BLaER1 (cell line): ENCODE measurements around the gene MRPL41.
A peak's percentile ranks its signal among the peaks of the same experiment; 100 is the strongest.
"Not testable (repeated sequence)": the region's sequence is repeated elsewhere in the genome, so short reads cannot be mapped to it uniquely, and the experiment has no call there.

Experiments used
- H3K27ac ChIP-seq: shearing (Covaris generic); formaldehyde crosslinking; 2 replicates; pipeline ENCODE4 v1.8.1; 2022
- H3K27me3 ChIP-seq: shearing (Covaris generic); formaldehyde crosslinking; 2 replicates; pipeline ENCODE4 v1.8.1; 2022
- H3K36me3 ChIP-seq: shearing (Covaris generic); formaldehyde crosslinking; 2 replicates; pipeline ENCODE4 v1.8.1; 2022
- H3K4me1 ChIP-seq: shearing (Covaris generic); formaldehyde crosslinking; 2 replicates; pipeline ENCODE4 v1.8.1; 2022
- H3K4me2 ChIP-seq: shearing (Covaris generic); formaldehyde crosslinking; 2 replicates; pipeline ENCODE4 v1.8.1; 2022
- H3K4me3 ChIP-seq: shearing (Covaris generic); formaldehyde crosslinking; 2 replicates; pipeline ENCODE4 v1.8.1; 2022
- H3K9ac ChIP-seq: shearing (Covaris generic); formaldehyde crosslinking; 2 replicates; pipeline ENCODE4 v1.8.1; 2022
- H3K9me3 ChIP-seq: shearing (Covaris generic); formaldehyde crosslinking; 2 replicates; pipeline ENCODE4 v1.8.1; 2022
- H4K20me1 ChIP-seq: shearing (Covaris generic); formaldehyde crosslinking; 2 replicates; pipeline ENCODE4 v1.8.1; 2022
- Cebpa-rat ChIP-seq: shearing (Covaris generic); IDR thresholded peaks from 2 replicates; pipeline ENCODE4 v1.8.1; 2022

MRPL41 gene

DNA sequence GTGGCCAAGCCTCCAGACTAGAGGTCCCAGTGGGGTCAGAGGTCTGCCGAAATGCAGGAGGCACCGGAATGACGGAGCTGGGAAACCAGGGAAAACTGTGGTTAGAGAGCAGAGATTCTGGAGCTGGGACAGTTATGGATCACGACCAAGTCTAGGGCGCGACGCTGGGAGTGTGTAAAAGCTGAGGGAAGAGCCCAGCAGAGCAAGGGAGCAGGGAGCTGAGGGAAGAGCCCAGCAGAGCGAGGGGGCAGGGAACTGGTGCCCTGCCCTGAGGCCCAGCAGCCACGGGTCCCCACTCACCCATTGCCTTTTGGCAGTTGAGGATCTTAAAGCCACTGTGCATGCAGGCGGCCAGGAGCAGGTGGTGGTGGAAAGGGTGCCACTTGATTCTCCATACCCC, 12.5 kb downstream of the MRPL41 start:
- H3K27ac ChIP-seq, result peak overlapping the region; percentile 49; the same call in 1 of the 2 replicates
- 0 out of 2 replicates have a peak overlapping the region, but pooled peaks have one; percentile 6 for H3K9ac ChIP-seq
- no peaks in the 10 kb centered on the region for H3K27me3 ChIP-seq
- H3K4me2 ChIP-seq, result peak overlapping the region; percentile 59; the same call in 1 of the 2 replicates
- no peak overlapping the region for H3K4me3 ChIP-seq
- peaks cover 59% of the 10 kb centered on the region for H3K36me3 ChIP-seq
- peaks cover 21% of the 10 kb centered on the region for H3K4me1 ChIP-seq
- peaks cover 20% of the 10 kb centered on the region for H4K20me1 ChIP-seq
- no peak for TF ChIP-seq Cebpa-rat
- no peaks in the 10 kb centered on the region for H3K9me3 ChIP-seq

DNA sequence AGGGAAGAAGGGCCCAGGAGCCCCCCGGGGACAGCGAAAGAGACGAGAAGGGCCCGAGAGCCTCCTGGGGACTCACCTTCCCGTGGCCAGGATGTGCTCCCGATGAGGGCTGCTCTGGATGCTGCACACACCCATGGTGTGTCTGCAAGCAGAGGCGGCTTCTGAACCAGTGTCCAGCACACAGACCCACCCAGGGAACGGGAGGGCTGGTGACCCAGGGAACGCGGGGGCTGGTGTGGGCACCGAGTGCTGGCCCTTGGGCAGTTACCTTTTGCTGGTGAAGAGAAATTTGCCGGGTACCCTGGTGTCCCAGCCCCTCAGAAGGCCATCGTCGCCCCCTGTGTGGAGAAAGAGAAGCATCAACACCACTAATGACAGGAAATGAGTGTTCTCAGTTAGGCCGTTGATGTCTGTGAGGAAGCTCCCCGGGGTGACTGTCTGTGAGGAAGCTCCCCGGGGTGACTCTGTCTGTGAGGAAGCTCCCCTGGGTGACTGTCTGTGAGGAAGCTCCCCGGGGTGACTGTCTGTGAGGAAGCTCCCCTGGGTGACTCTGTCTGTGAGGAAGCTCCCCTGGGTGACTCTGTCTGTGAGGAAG, 13.2 kb downstream of the MRPL41 start:
- peaks cover 51% of the 10 kb centered on the region for H3K36me3 ChIP-seq
- peak overlapping the region; percentile 59 for H3K4me2 ChIP-seq
- H3K27ac ChIP-seq, result peak overlapping the region; percentile 49
- no peak for TF ChIP-seq Cebpa-rat
- H3K27me3 ChIP-seq, result no peaks in the 10 kb centered on the region
- no peaks in the 10 kb centered on the region for H3K9me3 ChIP-seq
- H3K9ac ChIP-seq, result no peak overlapping the region
- peaks cover 21% of the 10 kb centered on the region for H3K4me1 ChIP-seq
- no peak overlapping the region for H3K4me3 ChIP-seq
- peaks cover 20% of the 10 kb centered on the region for H4K20me1 ChIP-seq

DNA sequence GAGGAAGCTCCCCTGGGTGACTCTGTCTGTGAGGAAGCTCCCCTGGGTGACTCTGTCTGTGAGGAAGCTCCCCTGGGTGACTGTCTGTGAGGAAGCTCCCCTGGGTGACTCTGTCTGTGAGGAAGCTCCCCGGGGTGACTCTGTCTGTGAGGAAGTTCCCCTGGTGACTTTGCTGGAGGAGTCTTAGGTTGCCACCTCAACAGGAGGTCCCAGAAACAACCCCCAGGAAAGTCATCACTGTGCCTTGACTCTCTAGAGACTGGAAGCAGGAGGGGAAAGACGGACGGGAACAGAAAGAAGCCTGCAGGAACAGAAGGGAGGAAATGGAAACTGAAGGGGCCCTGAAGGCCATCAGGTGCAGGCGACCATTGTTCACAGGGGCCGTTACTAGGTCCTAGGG, 16.8 kb downstream of the MRPL41 start:
- H3K36me3 ChIP-seq, result peaks cover 49% of the 10 kb centered on the region
- H3K9me3 ChIP-seq, H3K27me3 ChIP-seq, H3K9ac ChIP-seq, H3K4me3 ChIP-seq: not testable (repeated sequence)
- peak overlapping the region; percentile 33 for H3K4me2 ChIP-seq
- peaks cover 32% of the 10 kb centered on the region for H4K20me1 ChIP-seq
- H3K4me1 ChIP-seq, result peaks cover 21% of the 10 kb centered on the region
- peak overlapping the region; percentile 48 for H3K27ac ChIP-seq

DNA sequence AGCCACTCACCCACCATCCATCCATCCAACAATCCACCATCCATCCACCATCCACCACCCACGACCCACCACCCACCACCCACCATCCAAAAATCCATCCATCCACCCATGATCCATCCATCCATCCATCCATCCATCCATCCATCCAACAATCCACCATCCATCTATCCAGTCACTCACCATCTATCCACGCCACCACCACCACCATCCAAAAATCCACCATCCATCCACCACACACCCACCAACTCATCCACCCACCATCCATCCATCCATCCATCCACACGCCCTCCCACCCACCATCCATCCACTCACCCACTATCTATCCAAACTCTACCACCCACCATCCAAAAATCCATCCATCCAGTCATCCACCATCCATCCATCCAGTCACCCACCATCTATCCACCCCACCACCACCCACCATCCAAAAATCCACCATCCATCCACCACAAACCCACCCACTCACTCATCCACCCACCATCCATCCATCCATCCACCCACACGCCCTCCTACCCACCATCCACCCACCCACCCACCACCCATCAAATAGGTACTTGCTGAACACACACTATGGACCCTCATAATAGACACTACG, 18.0 kb downstream of the MRPL41 start:
- Histone ChIP-seq H3K9ac (no peak overlapping the region), H3K4me1 (peaks cover 12% of the 10 kb centered on the region), H3K4me3 (no peak overlapping the region), H3K36me3 (peaks cover 49% of the 10 kb centered on the region), H4K20me1 (peaks cover 29% of the 10 kb centered on the region), H3K9me3 (no peaks in the 10 kb centered on the region), H3K4me2 (no peak overlapping the region), H3K27ac (no peak overlapping the region), H3K27me3 (no peaks in the 10 kb centered on the region)
- no peak for TF ChIP-seq Cebpa-rat

DNA sequence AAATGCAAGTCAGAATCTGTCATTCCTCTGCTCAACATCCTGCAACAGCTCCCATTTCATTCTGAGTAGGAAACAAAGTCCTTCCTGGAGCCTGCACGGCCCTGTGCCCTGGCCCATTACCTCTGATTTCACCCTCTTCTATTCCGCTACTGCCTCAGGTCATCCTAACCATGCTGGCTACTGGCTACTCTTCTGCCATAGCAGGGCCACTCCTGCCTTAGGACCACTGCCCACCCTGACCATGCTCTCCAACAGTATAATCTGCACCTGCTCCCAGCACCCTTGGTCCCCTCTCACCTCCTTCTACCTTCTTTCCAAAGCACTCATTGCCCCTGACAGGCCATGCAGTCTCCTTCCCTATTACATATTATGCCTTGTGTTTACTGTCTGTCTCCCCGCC, 18.9 kb downstream of the MRPL41 start:
- TF ChIP-seq Cebpa-rat, result no peak
- no peaks in the 10 kb centered on the region for H3K9me3 ChIP-seq
- no peaks in the 10 kb centered on the region for H3K27me3 ChIP-seq
- peaks cover 53% of the 10 kb centered on the region for H3K36me3 ChIP-seq
- H3K4me1 ChIP-seq, result peaks cover 16% of the 10 kb centered on the region
- no peak overlapping the region for H3K4me3 ChIP-seq
- H3K27ac ChIP-seq, result no peak overlapping the region
- no peak overlapping the region for H3K9ac ChIP-seq
- H3K4me2 ChIP-seq, result no peak overlapping the region
- H4K20me1 ChIP-seq, result peaks cover 34% of the 10 kb centered on the region

DNA sequence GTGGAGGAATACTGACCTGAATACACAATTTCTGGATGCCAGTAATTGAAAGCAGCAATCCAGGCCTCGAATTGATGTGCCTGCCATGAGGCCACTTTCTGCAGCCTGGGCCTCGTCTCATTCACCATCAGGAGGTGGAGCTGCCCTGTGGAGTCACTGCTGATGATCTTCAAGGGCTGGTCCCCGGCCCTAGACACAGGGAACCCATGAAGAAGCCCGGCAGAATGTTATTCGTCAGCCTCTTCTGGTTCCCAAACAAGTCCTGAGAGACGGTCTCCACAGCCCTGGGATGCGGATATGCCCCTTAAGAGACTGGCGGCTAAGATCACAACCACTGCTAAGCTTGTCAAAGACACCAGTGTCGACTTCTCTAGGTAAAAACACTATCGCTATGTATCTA, 22.5 kb downstream of the MRPL41 start:
- no peaks in the 10 kb centered on the region for H3K27me3 ChIP-seq
- no peak overlapping the region for H3K4me3 ChIP-seq
- no peaks in the 10 kb centered on the region for H3K9me3 ChIP-seq
- H4K20me1 ChIP-seq, result peaks cover 54% of the 10 kb centered on the region
- H3K4me1 ChIP-seq, result peaks cover 37% of the 10 kb centered on the region
- no peak for TF ChIP-seq Cebpa-rat
- H3K4me2 ChIP-seq, result no peak overlapping the region
- H3K9ac ChIP-seq, result 0 out of 2 replicates have a peak overlapping the region, but pooled peaks have one; percentile 93
- peaks cover 70% of the 10 kb centered on the region for H3K36me3 ChIP-seq
- H3K27ac ChIP-seq, result no peak overlapping the region

GRCh38 chr9:137575364-137575715, 23.7 kb downstream of the MRPL41 start:
- Histone ChIP-seq H3K36me3 (peaks cover 71% of the 10 kb centered on the region), H3K4me3 (no peak overlapping the region), H3K27me3 (no peaks in the 10 kb centered on the region), H3K4me2 (0 out of 2 replicates have a peak overlapping the region, but pooled peaks have one; percentile 98), H3K9me3 (no peaks in the 10 kb centered on the region), H3K4me1 (peaks cover 39% of the 10 kb centered on the region), H3K27ac (no peak overlapping the region), H3K9ac (0 out of 2 replicates have a peak overlapping the region, but pooled peaks have one; percentile 93), H4K20me1 (peaks cover 58% of the 10 kb centered on the region)
- TF ChIP-seq Cebpa-rat, result no peak

DNA sequence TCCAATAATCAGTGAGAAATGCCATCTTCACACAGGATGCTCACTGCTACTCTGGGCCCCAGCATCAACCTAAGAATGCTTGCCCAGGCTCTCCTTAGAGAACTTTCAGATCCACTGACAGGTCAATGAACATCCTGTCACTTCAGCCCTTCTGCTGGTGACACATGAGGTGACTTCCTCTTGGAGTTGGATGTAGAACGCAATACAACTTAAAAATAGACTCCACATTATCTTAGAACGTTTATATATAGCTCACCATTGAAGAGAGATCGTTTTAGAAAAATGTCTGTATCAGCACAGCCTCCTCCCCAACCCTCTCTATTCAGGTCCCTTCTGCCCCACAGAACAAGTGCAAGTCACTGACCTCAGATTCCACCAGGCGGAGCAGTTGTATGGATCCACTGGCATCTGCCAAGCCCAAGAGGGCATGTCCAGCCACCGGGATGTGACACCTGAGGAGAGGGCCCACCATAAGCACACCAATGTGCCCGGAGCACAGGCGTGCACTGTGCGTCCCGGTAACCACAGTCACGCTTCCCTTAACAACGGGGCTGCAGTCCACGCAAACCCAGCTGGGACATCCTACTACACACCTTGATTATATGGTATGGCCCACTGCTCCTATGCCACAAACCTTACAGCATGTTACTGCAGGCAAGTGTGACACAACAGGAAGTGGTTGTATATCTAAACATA, 24.2 kb downstream of the MRPL41 start:
- H3K27me3 ChIP-seq, result no peaks in the 10 kb centered on the region
- 0 out of 2 replicates have a peak overlapping the region, but pooled peaks have one; percentile 91 for H3K4me3 ChIP-seq
- no peak for TF ChIP-seq Cebpa-rat
- H3K4me1 ChIP-seq, result peaks cover 39% of the 10 kb centered on the region
- no peaks in the 10 kb centered on the region for H3K9me3 ChIP-seq
- H4K20me1 ChIP-seq, result peaks cover 64% of the 10 kb centered on the region
- H3K27ac ChIP-seq, result no peak overlapping the region
- peak overlapping the region; percentile 98 for H3K4me2 ChIP-seq
- peaks cover 71% of the 10 kb centered on the region for H3K36me3 ChIP-seq
- peak overlapping the region; percentile 93; the same call in 1 of the 2 replicates for H3K9ac ChIP-seq

GRCh38 chr9:137578518-137579258, 27.0 kb downstream of the MRPL41 start, which contains the start of gene DPH7:
TSS of gene DPH7 (minus strand) at chr9:137578925. CDS start at chr9:137578777, 148 bp downstream.
- TF ChIP-seq Cebpa-rat, result no peak
- H3K4me2 ChIP-seq, result peak within 1 kb of the TSS; percentile 98

More at GRCh38 chr9:137578518-137579258, 27.0 kb downstream of the MRPL41 start, which contains the start of gene DPH7:
- peaks cover 74% of the 10 kb centered on the region for H3K36me3 ChIP-seq
- H3K27ac ChIP-seq, result peak within 1 kb of the TSS; percentile 88
- peak within 1 kb of the TSS; percentile 93 for H3K9ac ChIP-seq
- H3K4me3 ChIP-seq, result peak within 1 kb of the TSS; percentile 91
- peaks cover 39% of the 10 kb centered on the region for H3K4me1 ChIP-seq
- H3K9me3 ChIP-seq, result no peaks in the 10 kb centered on the region
- H3K27me3 ChIP-seq, result no peaks in the 10 kb centered on the region
- H4K20me1 ChIP-seq, result peaks cover 80% of the 10 kb centered on the region
